ENCODE results near the gene NSG1.

DNA sequence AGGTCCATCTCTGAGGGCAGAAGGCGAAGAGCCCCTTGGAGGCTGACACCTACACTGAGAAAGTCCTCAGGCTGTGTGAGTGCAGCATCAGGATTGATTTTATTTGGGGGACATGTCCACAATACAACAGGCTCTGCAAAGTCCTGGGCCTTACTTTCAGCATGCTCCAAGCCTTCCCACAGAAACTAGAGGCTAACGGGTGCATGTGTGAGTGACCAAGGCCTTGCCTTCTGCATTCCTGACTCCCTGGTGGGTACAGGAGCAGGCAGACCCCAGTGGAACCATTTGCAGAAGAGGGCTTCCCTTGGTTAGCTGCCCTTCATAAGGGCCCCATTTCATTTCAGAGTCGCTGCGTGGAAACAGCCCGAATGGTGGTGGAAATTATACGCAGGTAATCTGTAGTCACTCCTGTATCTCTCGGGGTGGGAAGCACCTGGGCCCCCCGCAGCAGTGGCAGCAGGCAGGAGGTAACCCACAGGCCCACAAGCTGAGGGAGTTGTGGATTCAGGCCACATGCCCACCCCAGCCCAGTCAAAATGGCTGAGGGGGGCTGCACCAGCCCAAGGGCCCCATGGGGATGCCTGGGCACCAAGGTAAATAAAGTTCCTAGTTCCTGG, 37.7 kb downstream of the NSG1 start:
- TF ChIP-seq, protein P1, sequence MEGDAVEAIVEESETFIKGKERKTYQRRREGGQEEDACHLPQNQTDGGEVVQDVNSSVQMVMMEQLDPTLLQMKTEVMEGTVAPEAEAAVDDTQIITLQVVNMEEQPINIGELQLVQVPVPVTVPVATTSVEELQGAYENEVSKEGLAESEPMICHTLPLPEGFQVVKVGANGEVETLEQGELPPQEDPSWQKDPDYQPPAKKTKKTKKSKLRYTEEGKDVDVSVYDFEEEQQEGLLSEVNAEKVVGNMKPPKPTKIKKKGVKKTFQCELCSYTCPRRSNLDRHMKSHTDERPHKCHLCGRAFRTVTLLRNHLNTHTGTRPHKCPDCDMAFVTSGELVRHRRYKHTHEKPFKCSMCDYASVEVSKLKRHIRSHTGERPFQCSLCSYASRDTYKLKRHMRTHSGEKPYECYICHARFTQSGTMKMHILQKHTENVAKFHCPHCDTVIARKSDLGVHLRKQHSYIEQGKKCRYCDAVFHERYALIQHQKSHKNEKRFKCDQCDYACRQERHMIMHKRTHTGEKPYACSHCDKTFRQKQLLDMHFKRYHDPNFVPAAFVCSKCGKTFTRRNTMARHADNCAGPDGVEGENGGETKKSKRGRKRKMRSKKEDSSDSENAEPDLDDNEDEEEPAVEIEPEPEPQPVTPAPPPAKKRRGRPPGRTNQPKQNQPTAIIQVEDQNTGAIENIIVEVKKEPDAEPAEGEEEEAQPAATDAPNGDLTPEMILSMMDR (IDR thresholded peaks at IDR 0.05): no peak
- no peak for TF ChIP-seq POLR2A (IDR thresholded peaks at IDR 0.05)
